Measurements from ENCODE around the gene WDR5.

The WDR5 gene

DNA sequence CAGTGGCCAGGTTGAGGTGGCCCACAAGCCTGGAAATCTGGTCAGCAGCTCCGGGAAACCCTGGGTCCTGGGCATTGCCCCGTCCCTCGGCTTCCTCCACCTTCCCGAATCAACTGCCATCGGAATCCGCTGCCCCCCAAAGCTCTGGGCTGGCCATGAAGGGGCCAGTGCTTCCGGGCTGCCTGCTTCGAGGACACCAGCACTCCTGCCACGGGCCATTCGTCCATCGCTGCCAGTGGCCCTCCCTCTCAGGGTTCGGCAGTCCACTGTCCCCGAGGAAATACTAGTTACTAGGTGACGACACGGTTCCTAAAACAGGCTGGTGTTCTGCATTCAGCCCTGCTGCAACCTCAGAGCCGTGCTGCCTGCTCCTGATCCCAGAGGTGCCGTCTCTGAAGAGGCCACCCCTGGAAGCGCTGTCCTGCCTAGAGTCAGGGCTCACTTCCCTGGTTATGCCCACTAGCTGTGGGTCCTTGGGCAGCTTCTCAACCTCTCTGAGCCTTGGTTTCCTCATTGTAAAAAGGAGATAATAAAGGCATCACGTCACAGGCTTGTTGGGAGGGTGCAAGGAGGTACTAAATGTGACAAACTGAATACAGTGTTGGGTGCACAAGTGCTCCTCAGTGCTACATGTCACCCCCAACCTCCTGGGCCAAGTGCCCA, 3.5 kb upstream of the WDR5 start:
- no peak for DNase-seq

DNA sequence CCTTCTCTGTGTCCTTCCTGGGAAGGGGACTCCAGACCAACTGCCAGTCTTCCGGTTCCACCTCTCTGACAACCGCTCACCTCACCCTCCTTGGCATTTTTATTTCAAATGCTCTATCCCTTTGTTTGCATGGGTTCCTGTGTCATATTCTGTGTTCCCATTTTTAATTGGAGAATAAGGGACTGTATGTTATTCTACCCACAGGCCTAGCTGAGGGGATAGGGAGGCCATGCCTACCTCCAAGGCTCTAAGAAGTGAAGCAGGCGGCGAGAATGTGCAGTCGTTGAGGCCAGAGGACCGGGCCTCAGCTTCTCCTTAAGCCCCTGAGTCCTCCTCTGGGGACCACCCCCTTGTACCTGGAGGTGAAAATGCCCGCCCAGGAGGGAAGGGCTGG, 936 bp upstream of the WDR5 start:
- no peak for DNase-seq

GRCh38 chr9:134136118-134136995, 475 bp downstream of the WDR5 start:
- DNase-seq: peak; percentile 13

DNA sequence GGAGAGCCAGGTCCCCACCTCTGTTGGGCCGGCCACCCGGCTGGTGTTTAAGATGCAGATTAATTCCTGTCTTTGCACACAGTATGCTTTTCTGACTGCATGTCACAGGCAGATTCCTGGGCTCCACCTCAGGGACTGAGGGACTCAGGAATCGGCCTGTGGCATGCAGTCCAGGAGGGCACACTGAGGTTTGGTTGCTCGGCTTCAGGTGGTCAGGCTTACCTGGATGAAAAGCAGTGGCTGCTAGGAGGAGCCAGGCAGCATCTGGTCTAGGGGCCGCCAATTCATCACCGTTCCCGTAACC, 1.1 kb downstream of the WDR5 start:
- DNase-seq: no peak

DNA sequence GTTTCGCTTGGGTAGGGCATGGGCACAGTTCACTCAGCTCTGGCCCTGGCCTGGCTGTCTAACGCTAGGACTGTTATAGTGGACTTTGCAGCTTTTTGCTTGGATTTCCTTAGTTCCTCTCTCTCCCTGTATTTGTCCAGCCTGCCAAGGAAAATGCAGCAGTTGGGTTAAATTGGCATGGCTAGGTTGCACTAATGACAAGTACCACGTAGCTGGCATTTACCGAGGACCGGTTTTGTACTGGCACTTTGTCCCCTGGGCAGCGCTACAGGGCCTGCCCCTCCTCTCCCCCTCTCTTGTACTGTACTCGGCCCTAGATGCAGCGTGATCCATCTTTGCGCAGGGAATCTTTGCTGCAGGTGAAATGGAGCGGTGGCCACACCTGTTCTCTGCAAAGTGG, 2.4 kb downstream of the WDR5 start:
- DNase-seq: no peak

DNA sequence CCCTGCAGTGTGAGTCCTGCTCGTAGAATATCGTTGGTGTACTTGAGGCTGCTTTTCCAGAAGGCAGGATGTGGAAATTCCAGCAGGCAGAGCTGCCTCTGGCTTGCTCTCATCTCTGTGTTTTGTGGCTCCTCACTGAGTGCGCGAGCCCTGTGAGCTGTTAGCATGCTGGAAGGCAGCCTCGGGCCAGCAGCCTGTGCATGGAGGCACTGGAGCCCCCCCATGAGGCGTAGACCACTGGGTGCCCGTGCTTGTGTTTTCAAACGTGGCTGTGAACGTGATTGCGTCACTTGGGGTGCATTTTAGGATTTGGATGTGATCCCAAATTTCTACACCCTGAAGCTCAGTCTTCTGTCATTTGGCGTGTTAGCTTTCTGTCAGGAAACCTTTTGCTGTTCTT, 3.2 kb downstream of the WDR5 start:
- no peak for DNase-seq

- DNase-seq: no peak
Observed at GRCh38 chr9:134141906-134142305, 6.0 kb downstream of the WDR5 start.

GRCh38 chr9:134144801-134145200, 8.9 kb downstream of the WDR5 start:
- DNase-seq: no peak

- DNase-seq: no peak
Observed at GRCh38 chr9:134145262-134145661, 9.4 kb downstream of the WDR5 start.

- no peak for DNase-seq
Observed at GRCh38 chr9:134146774-134147493, 11.1 kb downstream of the WDR5 start.

DNA sequence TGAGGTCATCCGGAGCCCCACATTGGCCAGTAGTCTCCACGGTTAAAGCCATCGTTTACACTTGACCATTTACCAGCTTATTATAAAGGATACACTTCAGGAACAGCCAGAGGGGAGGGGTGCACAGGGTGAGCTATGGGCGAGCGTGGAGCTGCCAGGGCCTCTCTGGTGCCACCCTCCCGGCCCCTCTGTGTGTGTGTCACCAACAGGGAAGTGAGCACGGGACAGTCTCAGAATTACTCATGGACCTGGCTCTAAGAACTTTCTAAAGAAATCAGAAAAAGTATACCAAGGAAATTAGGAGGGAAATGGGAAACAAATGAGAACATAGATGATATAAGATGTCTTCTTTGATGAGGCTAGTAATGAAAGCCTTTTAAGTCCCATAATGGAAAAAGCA, 13.5 kb downstream of the WDR5 start:
- no peak for DNase-seq

DNA sequence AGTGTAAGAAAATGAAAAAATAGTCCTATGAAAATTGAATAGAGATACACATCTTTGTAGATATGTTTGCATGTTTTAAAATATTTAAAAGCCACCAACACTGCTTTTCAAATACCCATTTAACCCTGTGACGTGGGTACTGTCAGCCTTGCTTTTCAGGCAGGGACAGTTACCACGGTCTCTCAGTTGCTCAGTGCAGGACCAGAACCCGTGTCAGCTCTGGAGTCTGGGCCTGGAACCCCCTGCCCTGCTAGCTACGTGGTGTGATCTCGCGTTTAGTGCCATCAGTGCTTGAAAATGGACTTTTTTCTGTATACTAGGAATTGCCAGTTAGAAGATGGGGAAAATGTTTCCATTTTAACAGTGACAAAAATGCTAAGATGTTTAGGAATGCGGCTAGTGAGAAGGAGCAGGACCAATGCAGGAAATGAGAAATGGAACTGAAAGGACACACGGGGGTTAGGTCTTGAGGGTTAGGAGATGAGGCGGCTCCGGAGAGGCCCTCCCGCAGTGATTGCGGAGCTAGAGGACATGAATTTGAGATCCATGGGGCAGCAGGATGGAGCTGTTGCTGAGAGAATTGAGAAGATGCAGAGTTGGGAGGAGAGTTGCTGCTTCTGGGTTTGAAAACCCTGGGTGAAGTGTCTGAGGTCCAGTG, 14.8 kb downstream of the WDR5 start:
- DNase-seq: no peak

DNA sequence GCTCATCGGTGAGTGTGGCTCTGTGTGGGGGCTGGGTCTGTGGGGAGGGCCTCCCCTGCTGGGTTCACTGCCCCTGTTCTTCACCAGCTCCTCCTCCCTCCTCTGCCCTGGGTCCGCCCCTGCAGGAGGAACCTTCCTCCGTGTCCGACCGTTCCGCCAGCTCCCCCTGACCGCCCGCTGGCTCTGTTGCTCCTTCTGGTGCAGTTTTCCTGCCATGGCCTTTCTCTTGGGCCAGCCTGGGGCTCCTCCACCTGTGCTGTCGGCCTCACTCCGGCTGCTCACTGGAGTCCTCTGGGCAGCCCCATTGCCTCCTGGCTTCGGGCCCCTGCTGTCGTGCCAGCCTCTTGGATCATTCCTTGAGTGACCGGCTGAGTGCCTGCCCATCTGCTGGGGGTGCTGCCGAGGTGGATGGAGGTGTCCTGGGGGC, 16.2 kb downstream of the WDR5 start:
- DNase-seq: no peak

DNA sequence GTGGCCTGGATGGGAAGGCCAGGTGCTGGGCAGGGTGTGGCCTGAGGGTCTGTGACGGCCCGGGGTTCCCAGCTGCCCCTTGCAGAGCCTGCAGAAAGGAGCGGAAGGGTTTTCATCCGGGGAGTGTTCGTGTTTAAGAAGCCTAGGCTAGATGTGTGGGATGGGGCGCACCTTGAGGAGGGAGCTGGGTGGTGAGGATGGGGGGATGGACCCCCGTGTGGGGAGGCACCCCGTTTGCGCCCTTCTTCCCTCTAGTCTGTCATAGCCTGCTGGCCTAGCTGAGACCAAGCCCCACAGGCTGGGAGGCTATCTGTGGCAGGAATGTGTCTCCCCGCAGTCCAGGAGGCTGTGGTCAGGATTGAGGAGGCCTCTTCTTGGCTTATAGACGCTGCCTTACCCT, 16.6 kb downstream of the WDR5 start:
- no peak for DNase-seq

GRCh38 chr9:134153450-134153849, 17.6 kb downstream of the WDR5 start:
- no peak for DNase-seq

DNA sequence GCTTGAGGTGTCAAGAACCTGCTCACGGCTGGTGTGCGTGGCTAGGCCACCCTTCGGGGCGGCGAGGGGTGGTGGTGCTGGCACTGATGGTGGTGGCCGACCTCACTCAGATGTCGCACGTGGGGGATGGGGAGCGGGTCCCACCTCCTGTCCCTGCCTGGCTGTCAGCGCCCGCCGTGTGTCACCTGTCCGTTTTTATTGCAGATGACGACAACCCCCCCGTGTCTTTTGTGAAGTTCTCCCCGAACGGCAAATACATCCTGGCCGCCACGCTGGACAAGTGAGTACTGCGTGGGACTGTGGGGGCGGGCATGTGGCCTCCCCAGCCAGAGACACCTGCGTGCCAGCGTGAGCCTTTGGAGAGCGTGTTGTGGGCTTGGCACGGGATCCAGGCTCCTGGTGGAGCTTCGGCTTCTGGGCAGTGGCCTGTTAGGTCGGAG, 18.4 kb downstream of the WDR5 start:
- no peak for DNase-seq

DNA sequence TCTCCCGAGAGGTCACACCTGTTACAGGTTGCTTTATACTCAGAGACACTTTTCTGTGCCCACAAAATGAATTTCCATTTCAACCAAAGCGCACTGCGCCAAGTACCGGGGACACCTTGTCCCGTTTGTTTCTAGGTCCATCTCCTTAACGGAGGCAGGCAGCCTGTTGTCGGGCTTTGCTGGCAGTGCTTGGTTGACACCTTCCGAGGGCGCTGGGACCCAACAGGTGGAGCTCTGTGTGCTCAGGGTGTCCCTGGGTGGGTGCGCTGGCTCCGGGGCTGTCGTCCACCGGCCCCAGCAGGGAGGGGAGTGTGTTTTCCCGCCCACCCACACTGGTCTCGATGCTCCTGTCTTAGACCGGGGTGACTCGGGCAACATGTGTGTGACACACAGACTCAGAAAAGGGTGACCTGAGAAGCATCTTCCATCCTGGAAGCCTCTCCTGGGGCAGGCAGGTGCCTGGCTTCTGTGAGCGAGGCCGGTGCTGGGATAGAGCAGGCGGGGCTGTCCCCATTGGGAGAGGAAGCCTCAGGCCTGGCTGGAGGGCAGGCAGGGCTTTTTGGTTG, 20.0 kb downstream of the WDR5 start:
- DNase-seq: no peak

DNA sequence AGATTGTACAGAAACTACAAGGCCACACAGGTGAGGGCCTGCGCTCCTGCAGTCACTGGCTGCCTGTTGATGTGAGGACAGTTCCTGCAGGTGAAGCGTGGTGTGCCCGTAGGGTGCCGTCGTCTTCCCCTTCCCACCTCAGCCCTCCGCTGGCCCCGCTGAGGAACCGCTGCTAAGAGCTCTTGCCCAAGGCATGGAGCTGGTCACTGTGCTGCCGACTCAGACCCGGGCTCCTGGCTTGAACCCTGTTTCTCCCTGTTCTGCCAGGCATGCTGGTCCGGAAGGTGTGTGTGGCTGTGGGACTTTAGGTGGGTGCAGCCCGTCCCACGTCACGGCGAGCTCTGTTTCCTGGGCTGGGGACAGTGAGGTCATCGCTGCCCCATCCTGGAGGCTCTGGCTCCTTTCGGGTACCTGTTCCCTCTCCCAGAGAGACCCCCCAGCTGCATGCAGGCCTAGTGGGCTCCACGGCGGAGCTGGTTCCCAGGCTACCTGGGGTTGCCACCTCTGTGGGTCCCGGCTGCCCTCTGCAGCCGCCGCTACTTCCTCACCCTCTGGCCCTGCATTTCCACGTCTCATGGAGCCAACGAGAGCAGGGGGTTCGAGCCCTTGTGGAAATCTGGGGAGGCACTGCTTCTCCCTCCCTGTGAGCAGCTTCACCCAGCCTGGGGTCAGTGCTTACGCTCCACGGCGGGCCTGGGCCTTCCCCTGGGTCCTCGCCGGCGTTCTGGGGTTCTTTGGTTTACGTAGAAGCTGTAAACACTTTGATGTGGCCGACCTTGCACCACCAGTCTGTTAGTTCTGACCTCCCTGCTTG, 20.9 kb downstream of the WDR5 start:
- DNase-seq: no peak

- no peak for DNase-seq
Observed at GRCh38 chr9:134157378-134157885, 21.6 kb downstream of the WDR5 start.

- no peak for DNase-seq
Observed at GRCh38 chr9:134158242-134158641, 22.4 kb downstream of the WDR5 start.

GRCh38 chr9:134158753-134159392, 23.0 kb downstream of the WDR5 start:
- DNase-seq: no peak

Measured in CD4-positive, alpha-beta T cell treated with Interleukin-6 for 4 hours (primary cell).